ENCODE measurements around the gene CHST11. TPM values are rescaled to one million over a fixed set of nuclear protein-coding genes. Genes with fewer than 3 reads are reported as not detected.

Gene CHST11
- total and polyA plus RNA-seq, 9 donors, result 4.0 to 39.9 (median 20.1) TPM

GRCh38 chr12:104796475-104796862 is 339.7 kb downstream of the CHST11 start:
- peaks cover 1% of the 10 kb centered on the region for H3K4me1 ChIP-seq (ENCODE audit: insufficient read depth)
- H3K9me3 ChIP-seq, result no peaks in the 10 kb centered on the region
- intact Hi-C loops (cut with DNase I), result no loop called here
- H3K27me3 ChIP-seq, result no peaks in the 10 kb centered on the region
- H3K27ac ChIP-seq, result no peak overlapping the region
- no peak for DNase-seq
- no peaks in the 10 kb centered on the region for H3K36me3 ChIP-seq
- TF ChIP-seq POLR2A (IDR thresholded peaks at IDR 0.05) (no peak), EP300 (IDR thresholded peaks at IDR 0.05) (no peak), CTCF (IDR thresholded peaks at IDR 0.05) (no peak)
- H3K4me3 ChIP-seq, result no peak overlapping the region

GRCh38 chr12:104799458-104799857 is 342.7 kb downstream of the CHST11 start:
- no peaks in the 10 kb centered on the region for H3K9me3 ChIP-seq
- WGBS, 3 donors, result 91 to 93% (median 92%) methylated on average over 1 of the region's 1 CpG
- no peaks in the 10 kb centered on the region for H3K36me3 ChIP-seq
- no peak overlapping the region for H3K4me3 ChIP-seq
- intact Hi-C loops (cut with DNase I), result no loop called here
- DNase-seq, result no peak
- no peaks in the 10 kb centered on the region for H3K4me1 ChIP-seq (ENCODE audit: insufficient read depth)
- TF ChIP-seq EP300 (IDR thresholded peaks at IDR 0.05) (no peak), POLR2A (IDR thresholded peaks at IDR 0.05) (no peak), CTCF (IDR thresholded peaks at IDR 0.05) (no peak)
- no peaks in the 10 kb centered on the region for H3K27me3 ChIP-seq
- H3K27ac ChIP-seq, result no peak overlapping the region

GRCh38 chr12:104801005-104801404 is 344.3 kb downstream of the CHST11 start:
- WGBS, 3 donors, result 78 to 83% (median 81%) methylated on average over 4 of the region's 4 CpGs

GRCh38 chr12:104801427-104801826 is 344.7 kb downstream of the CHST11 start:
- Histone ChIP-seq H3K36me3 (no peaks in the 10 kb centered on the region), H3K4me3 (no peak overlapping the region), H3K9me3 (no peaks in the 10 kb centered on the region), H3K27me3 (no peaks in the 10 kb centered on the region), H3K27ac (no peak overlapping the region), H3K4me1 (ENCODE audit: insufficient read depth) (no peaks in the 10 kb centered on the region)
- DNase-seq, result no peak
- intact Hi-C loops (cut with DNase I), result no loop called here
- no peak for TF ChIP-seq CTCF (IDR thresholded peaks at IDR 0.05)
- no peak for TF ChIP-seq EP300 (IDR thresholded peaks at IDR 0.05)
- TF ChIP-seq POLR2A (IDR thresholded peaks at IDR 0.05), result no peak

More at GRCh38 chr12:104801005-104801404, 344.3 kb downstream of the CHST11 start:
- intact Hi-C loops (cut with DNase I), result no loop called here
- TF ChIP-seq CTCF (IDR thresholded peaks at IDR 0.05), result no peak
- TF ChIP-seq POLR2A (IDR thresholded peaks at IDR 0.05), result no peak
- TF ChIP-seq EP300 (IDR thresholded peaks at IDR 0.05), result no peak
- Histone ChIP-seq H3K27ac (no peak overlapping the region), H3K9me3 (no peaks in the 10 kb centered on the region), H3K4me3 (no peak overlapping the region), H3K27me3 (no peaks in the 10 kb centered on the region), H3K4me1 (ENCODE audit: insufficient read depth) (no peaks in the 10 kb centered on the region), H3K36me3 (no peaks in the 10 kb centered on the region)
- DNase-seq, result no peak

GRCh38 chr12:104802208-104802607 is 345.5 kb downstream of the CHST11 start:
- 11 to 22% (median 18%) methylated on average over 3 of the region's 3 CpGs for WGBS, 3 donors

More at GRCh38 chr12:104802208-104802607, 345.5 kb downstream of the CHST11 start:
- intact Hi-C loops (cut with DNase I), result no loop called here
- H3K27ac ChIP-seq, result no peak overlapping the region
- H3K4me3 ChIP-seq, result no peak overlapping the region
- no peak for DNase-seq
- no peaks in the 10 kb centered on the region for H3K9me3 ChIP-seq
- no peaks in the 10 kb centered on the region for H3K36me3 ChIP-seq
- H3K27me3 ChIP-seq, result no peaks in the 10 kb centered on the region
- no peaks in the 10 kb centered on the region for H3K4me1 ChIP-seq (ENCODE audit: insufficient read depth)
- no peak for TF ChIP-seq CTCF (IDR thresholded peaks at IDR 0.05)
- no peak for TF ChIP-seq POLR2A (IDR thresholded peaks at IDR 0.05)
- no peak for TF ChIP-seq EP300 (IDR thresholded peaks at IDR 0.05)

Measured in ovary (tissue), 9 donors.